ENCODE measurements around the gene CILP2.

Gene CILP2

GRCh38 chr19:19538061-19538784 is at the start of gene CILP2:
CILP2 (plus strand) TSS chr19:19538265; CDS start chr19:19538350, 85 bp downstream.
- DNase-seq, result no peak

DNA sequence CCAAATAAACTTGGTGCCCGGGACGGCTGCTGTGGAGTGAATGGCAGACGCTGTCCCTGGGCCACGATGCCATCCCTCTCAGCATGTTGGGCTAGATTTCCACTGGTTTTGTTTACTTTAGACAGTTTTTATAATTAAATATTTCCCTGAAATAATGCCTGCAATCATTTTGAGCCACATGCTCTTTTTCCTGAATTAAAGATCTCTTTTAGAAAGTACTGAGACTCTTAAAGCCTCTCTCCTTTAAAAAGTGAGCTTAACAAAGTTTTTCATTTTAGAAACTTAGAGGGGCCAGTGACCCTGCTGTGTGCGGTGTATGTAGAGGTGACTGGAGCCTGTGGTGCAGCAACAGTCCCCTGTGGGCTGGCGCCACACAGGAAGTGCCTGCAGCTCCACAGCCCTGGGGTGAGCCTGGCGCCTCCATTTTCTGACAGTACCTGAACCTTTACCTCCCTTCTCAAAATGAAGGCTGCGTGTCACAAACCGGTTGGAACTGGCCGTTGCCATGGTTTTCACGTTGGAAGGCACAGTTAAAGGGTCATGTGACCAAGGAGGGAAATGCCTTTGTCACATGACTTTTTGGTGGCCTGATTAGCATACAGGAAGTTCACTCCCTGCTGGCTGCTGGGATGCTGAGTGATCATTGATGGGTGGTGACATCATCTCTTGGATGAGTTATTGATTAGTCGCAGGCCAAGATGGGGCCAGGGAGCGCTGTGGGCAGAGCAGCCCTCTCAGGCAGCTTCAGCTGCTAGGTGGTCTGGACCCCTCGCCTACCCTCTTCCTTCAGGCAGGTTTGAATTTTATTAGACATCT is 49.0 kb upstream of the CILP2 start:
- DNase-seq, result peak; percentile 97

DNA sequence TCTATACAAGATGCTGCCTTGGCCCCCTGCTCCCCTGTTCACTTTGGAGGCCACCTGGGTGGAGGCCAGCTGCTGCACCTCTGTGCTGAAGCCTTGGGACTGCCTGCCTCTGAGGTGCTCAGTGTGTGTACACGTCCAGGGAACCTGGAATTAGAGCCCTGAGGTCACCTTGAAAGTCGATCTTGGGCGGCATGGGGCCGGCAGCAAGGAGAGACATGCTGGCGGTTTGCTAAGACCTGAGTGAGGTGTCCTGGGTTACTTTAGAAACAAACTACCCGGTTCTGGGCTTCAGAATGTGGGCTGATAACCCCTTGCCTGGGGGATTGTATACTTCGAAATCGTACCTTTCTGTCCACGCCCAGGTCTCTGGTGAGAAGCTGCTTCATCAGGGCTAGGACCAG is 48.3 kb upstream of the CILP2 start:
- no peak for DNase-seq

DNA sequence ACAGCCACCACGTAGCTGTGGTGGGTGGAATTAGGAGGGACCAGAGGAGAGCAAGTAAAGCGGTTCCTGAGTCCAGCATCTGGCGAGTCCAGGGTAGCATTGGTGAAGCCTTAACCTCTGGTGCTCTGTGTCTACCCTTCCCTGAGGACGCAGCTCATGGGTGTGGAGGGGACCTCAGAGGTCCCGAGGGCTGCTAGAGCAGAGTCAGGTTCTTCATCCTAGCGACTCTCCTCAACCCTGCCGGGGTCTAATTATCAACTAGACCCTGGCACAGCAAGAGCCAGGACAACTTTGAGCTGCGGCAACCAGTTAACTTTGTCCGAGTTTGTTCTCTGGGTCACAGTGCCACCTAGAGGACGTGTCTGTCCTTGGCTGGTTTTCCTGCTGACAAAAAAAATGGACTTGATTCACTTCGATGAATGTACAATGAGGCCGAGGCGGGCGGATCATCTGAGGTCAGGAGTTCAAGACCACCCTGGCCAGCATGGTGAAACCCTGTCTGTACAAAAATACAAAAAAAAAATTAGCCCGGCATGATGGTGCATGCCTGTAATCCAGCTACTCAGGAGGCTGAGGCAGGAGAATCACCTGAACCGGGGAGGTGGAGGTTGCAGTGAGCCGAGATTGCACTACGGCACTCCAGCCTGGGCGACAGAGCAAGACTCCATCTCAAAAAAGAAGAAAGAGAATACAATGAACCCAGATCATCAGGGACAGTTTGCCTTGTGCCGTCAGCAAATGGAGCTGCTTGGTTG is 47.7 kb upstream of the CILP2 start:
- peak; percentile 34 for DNase-seq

DNA sequence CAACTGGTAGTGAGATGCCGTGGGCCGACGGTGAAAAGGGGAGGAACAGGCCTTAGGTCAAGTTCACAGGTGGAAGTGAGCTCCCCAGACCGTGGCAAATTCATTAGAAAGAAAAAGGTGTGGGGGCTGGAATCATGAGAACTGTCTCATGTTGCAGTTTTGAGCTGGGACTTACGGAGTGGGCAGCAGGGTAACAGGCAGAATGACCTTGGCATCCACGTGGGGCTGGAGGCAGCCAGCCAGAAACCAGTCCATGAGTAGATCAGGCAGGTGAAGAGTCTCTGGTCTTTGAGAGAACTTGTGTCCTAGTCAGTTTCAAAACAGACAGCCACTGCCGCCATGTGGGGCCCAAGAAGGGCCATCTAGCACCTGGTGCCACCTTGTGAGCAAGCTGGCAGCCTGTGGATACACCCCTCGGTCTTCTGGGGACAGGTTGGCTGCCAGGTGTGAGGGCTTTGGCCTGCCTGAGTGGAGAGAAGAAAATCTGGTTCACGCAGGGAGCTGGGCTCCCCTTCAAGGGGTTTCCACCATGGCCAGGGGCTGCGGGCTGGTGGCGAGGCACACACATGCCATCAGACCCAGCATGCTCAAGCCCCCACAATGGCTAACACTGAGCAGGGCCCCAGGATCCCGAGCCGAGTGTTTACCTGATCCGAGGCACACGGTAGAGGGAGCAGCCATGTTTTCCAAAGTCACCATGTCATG is 46.6 kb upstream of the CILP2 start:
- DNase-seq, result no peak

GRCh38 chr19:19492026-19492610 is 45.9 kb upstream of the CILP2 start:
- no peak for DNase-seq

GRCh38 chr19:19493841-19494546 is 44.1 kb upstream of the CILP2 start:
- no peak for DNase-seq

- no peak for DNase-seq
These were observed 42.2 kb upstream of the CILP2 start for GRCh38 chr19:19495614-19496603.

DNA sequence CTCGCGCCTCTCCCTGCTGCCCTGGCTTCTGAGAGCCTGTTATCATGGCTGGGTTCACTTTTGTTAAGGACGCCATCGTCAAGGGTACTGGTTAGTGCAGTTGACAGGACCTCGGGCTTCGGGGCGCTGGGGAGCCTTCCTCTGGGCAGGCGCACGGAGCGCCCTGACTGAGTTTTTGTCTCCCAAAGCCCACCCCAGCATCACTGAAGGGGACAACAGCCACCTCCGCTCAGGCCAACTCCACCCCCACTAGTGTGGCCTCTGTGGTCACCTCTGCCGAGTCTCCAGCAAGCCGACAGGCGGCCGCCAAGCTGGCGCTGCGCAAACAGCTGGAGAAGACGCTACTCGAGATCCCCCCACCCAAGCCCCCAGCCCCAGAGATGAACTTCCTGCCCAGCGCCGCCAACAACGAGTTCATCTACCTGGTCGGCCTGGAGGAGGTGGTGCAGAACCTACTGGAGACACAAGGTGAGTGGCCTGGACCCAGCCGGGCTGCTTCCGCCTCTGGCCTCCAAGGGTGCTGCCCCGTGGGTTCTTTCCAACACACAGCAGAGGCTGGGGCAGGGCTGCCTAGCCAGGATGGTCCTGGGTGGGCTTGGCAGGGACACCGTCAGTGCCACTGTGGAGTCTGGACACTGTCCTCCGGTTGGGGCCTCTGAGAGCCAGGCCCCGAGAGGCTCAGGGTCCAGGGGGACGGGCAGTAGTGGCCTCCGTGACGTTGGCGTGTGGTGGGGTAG is 39.6 kb upstream of the CILP2 start:
- DNase-seq, result no peak

- DNase-seq, result no peak
These were observed 38.6 kb upstream of the CILP2 start for GRCh38 chr19:19499272-19499995.

DNA sequence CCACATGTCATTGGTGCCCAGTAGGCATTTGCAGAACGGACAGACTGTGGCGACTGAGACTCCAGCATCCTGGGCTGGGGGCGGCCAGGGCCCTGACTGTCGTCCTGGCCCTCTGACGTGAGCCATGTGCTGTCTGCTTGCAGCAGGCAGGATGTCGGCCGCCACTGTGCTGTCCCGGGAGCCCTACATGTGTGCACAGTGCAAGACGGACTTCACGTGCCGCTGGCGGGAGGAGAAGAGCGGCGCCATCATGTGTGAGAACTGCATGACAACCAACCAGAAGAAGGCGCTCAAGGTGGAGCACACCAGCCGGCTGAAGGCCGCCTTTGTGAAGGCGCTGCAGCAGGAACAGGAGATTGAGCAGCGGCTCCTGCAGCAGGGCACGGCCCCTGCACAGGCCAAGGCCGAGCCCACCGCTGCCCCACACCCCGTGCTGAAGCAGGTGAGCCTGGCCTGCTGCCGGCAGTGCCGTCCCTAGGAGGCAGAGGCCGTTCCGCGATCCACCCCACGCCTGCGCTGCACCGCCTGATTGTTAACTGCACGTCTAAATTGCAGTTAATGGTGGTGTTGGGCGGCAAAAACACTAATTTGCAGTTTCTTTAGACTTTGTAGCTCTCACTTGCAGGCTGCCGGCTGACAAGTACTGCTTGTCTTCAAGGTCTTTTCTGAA is 37.0 kb upstream of the CILP2 start:
- no peak for DNase-seq

DNA sequence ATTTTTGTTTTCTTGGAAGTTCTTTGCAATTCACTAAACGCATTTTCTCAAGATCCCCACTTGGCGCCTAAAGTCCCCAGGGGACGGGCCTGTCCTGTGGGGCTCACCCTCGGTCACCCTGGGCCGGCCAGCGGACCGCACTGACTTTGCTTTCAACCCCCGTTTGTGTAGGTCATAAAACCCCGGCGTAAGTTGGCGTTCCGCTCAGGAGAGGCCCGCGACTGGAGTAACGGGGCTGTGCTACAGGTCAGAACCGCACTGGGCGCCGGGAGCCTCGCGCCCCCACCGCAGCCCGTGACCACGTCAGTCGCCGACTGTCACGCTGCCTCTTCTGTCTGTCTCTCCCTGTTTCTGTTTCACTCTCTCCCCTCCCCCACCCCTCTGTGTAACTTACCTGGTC is 36.3 kb upstream of the CILP2 start:
- no peak for DNase-seq

DNA sequence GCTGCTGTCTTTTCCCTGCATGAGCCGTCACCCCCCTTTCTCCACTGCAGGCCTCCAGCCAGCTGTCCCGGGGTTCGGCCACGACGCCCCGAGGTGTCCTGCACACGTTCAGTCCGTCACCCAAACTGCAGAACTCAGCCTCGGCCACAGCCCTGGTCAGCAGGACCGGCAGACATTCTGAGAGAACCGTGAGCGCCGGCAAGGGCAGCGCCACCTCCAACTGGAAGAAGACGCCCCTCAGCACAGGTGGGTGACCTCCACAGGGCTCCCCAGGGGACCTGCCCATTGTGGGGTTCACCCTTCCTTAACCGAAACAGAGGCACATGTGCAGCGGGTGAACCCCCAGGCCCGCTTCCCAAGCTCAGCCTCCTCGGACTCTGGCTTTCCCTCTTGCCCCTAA is 35.8 kb upstream of the CILP2 start:
- DNase-seq, result no peak

GRCh38 chr19:19502808-19503602 is 35.1 kb upstream of the CILP2 start:
- no peak for DNase-seq

- no peak for DNase-seq
These were observed 33.1 kb upstream of the CILP2 start for GRCh38 chr19:19504754-19505668.

- DNase-seq, result no peak
These were observed 32.3 kb upstream of the CILP2 start for GRCh38 chr19:19505669-19506326.

Measured in NCI-H2029 (cell line).